Measurements from ENCODE around the gene ZNF641. TPM values are rescaled to one million over a fixed set of nuclear protein-coding genes. Genes with fewer than 3 reads are reported as not detected.

Gene ZNF641
- polyA plus RNA-seq, 2 of the 4 experiments (the other 2 are of a cell fraction), result 9.1 to 11.8 TPM

DNA sequence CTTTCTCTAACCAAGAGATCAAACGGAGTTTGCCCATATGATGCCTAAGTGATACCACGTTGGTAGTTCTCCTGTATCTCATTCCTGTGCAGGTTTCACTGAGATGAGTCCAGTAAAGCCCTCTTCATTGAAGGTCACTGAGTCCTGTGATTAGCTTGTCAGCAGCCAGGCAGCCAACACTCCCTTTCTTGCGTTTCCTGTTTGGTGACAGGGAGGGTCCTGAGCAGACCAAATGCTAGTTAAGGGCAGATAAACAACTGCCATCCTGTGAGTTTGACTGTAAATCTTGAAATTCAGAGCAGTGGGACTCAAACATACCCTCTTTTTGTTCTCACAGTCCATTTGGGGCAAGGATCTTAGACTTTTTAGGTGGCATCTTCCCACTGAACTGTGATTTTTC is 39.4 kb downstream of the ZNF641 start:
- ChIA-PET CTCF (no interaction called here), POLR2A (no interaction called here)
- FAIRE-seq (no peak), DNase-seq (ENCODE audit: low read depth in 1 of 2, low spot score in 1 of 2) (no peak), ATAC-seq (no peak)
- Histone ChIP-seq H3K4me1 (no peaks in the 10 kb centered on the region), H3K9me3 (0 out of 3 replicates have a peak, but pooled peaks cover 3% of the 10 kb centered on the region), H3K4me2 (no peak overlapping the region), H3K4me3 (no peak overlapping the region), H3K27ac (no peak overlapping the region)
- no peak for TF ChIP-seq ZC3H11A (IDR thresholded peaks at IDR 0.05)
- WGBS (ENCODE audit: missing lambda C conversion rate), result 10% methylated on average over 3 of the region's 3 CpGs

DNA sequence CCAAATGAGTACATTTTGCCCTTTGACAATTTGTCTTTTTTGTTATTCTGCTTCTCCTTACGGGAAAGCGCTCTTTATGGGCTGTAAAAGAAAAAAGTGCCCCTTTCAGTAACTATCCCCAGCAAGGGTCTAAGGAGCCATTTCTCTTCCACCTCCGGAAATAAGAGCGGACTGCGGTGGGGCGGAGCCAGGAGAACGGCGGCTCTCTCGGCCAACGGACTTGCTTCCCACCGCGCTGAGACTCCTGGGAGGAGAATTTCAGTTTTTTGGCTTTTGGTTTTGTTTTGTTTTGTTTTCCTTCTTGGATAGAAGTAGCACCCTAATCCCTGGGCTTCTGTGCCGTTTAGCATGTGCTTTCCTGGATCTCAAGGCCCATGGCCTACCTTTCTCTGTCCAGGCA is 43.5 kb downstream of the ZNF641 start:
- Histone ChIP-seq H3K4me3 (no peak overlapping the region), H3K27ac (no peak overlapping the region), H3K9me3 (no peaks in the 10 kb centered on the region), H3K4me2 (no peak overlapping the region), H3K4me1 (no peaks in the 10 kb centered on the region)
- ATAC-seq, result no peak
- TF ChIP-seq GATA3 (IDR thresholded peaks at IDR 0.05; ENCODE audit: borderline replicate concordance) (no peak), TFCP2L1 (CRISPR knock-in tag; IDR thresholded peaks at IDR 0.05) (no peak), ZC3H11A (IDR thresholded peaks at IDR 0.05) (no peak), RARB (CRISPR knock-in tag; IDR thresholded peaks at IDR 0.05) (no peak), RNF2 (IDR thresholded peaks at IDR 0.05; ENCODE audit: borderline replicate concordance, low read depth) (no peak), HOXB5 (CRISPR knock-in tag; IDR thresholded peaks at IDR 0.05) (no peak), KDM5A (IDR thresholded peaks at IDR 0.05) (no peak), JUN (IDR thresholded peaks at IDR 0.05) (no peak), FOXS1 (CRISPR knock-in tag; IDR thresholded peaks at IDR 0.05) (no peak), ZNF302 (CRISPR knock-in tag; IDR thresholded peaks at IDR 0.05) (no peak)
- TF ChIP-seq, protein P1, sequence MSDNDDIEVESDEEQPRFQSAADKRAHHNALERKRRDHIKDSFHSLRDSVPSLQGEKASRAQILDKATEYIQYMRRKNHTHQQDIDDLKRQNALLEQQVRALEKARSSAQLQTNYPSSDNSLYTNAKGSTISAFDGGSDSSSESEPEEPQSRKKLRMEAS (IDR thresholded peaks at IDR 0.05), result no peak
- TF ChIP-seq, protein P2, sequence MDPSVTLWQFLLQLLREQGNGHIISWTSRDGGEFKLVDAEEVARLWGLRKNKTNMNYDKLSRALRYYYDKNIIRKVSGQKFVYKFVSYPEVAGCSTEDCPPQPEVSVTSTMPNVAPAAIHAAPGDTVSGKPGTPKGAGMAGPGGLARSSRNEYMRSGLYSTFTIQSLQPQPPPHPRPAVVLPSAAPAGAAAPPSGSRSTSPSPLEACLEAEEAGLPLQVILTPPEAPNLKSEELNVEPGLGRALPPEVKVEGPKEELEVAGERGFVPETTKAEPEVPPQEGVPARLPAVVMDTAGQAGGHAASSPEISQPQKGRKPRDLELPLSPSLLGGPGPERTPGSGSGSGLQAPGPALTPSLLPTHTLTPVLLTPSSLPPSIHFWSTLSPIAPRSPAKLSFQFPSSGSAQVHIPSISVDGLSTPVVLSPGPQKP (IDR thresholded peaks at IDR 0.05; ENCODE audit: low read depth, low read length), result no peak
- ChIA-PET POLR2A (no interaction called here), CTCF (no interaction called here)
- WGBS (ENCODE audit: missing lambda C conversion rate), result 87% methylated on average over 13 of the region's 13 CpGs
- DNase-seq (ENCODE audit: low read depth in 1 of 2, low spot score in 1 of 2), result no peak
- no peak for FAIRE-seq

DNA sequence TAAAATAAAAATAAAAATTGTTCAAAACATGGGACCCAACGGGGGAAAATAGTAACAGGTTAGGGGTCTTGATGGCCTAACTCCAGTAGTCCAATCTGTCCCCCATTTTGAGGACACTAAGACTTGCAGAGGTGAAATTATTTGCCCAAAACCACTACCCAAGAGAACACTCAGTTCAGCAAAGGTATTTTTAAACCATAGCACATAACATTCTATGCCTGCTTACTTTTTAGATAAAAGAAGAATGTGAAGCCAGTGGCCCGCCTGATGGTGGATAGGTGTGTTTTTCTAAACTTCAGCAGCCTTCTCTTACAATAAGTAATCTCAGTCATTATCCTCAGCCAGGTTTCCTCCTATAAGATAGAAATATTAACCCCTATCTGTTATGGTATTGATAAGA is 45.5 kb downstream of the ZNF641 start:
- FAIRE-seq, result no peak
- WGBS (ENCODE audit: missing lambda C conversion rate), result 40% methylated on average over 2 of the region's 2 CpGs
- POLR2A ChIA-PET, result no interaction called here
- no peaks in the 10 kb centered on the region for H3K9me3 ChIP-seq
- CTCF ChIA-PET, result no interaction called here
- ATAC-seq, result no peak
- no peaks in the 10 kb centered on the region for H3K4me1 ChIP-seq
- H3K4me3 ChIP-seq, result no peak overlapping the region
- no peak for TF ChIP-seq MAZ (IDR thresholded peaks at IDR 0.05; ENCODE audit: borderline replicate concordance, low read depth, low read length)
- TF ChIP-seq HOXB5 (CRISPR knock-in tag; IDR thresholded peaks at IDR 0.05), result no peak
- TF ChIP-seq SMC3 (IDR thresholded peaks at IDR 0.05), result no peak
- no peak for TF ChIP-seq EHMT2 (IDR thresholded peaks at IDR 0.05; ENCODE audit: low read depth)
- no peak for TF ChIP-seq HDAC2 (IDR thresholded peaks at IDR 0.05)
- no peak for TF ChIP-seq ZC3H11A (IDR thresholded peaks at IDR 0.05)
- no peak for TF ChIP-seq RAD21 (conservative IDR thresholded peaks at IDR 0.05 in 1 of 2, IDR thresholded peaks at IDR 0.05 in 1 of 2)
- TF ChIP-seq EP300 (IDR thresholded peaks at IDR 0.05), result no peak
- TF ChIP-seq SREBF2 (IDR thresholded peaks at IDR 0.05), result no peak
- TF ChIP-seq, protein P3, sequence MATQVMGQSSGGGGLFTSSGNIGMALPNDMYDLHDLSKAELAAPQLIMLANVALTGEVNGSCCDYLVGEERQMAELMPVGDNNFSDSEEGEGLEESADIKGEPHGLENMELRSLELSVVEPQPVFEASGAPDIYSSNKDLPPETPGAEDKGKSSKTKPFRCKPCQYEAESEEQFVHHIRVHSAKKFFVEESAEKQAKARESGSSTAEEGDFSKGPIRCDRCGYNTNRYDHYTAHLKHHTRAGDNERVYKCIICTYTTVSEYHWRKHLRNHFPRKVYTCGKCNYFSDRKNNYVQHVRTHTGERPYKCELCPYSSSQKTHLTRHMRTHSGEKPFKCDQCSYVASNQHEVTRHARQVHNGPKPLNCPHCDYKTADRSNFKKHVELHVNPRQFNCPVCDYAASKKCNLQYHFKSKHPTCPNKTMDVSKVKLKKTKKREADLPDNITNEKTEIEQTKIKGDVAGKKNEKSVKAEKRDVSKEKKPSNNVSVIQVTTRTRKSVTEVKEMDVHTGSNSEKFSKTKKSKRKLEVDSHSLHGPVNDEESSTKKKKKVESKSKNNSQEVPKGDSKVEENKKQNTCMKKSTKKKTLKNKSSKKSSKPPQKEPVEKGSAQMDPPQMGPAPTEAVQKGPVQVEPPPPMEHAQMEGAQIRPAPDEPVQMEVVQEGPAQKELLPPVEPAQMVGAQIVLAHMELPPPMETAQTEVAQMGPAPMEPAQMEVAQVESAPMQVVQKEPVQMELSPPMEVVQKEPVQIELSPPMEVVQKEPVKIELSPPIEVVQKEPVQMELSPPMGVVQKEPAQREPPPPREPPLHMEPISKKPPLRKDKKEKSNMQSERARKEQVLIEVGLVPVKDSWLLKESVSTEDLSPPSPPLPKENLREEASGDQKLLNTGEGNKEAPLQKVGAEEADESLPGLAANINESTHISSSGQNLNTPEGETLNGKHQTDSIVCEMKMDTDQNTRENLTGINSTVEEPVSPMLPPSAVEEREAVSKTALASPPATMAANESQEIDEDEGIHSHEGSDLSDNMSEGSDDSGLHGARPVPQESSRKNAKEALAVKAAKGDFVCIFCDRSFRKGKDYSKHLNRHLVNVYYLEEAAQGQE (IDR thresholded peaks at IDR 0.05), result no peak
- TF ChIP-seq PHF8 (IDR thresholded peaks at IDR 0.05; ENCODE audit: borderline replicate concordance, low read depth), result no peak
- no peak overlapping the region for H3K4me2 ChIP-seq
- DNase-seq (ENCODE audit: low read depth in 1 of 2, low spot score in 1 of 2), result no peak
- no peak overlapping the region for H3K27ac ChIP-seq

All from A549 (cell line).